ENCODE data around the gene ARMC12. TPM values are rescaled to one million over a fixed set of nuclear protein-coding genes. Genes with fewer than 3 reads are reported as not detected.

The ARMC12 gene
- total and polyA plus RNA-seq, 10 of the 15 experiments (the other 5 are each of a cell fraction or from before 2014, with no cell fraction given), result 0.10 to 1.6 (median 0.62) TPM

- TF ChIP-seq HSF1 (IDR thresholded peaks at IDR 0.05; ENCODE audit: low read depth, low read length) (no peak), STAT1 (conservative IDR thresholded peaks at IDR 0.05) (no peak), RCOR1 (conservative IDR thresholded peaks at IDR 0.05; ENCODE audit: low read depth, low read length) (no peak), HDAC2 (IDR thresholded peaks at IDR 0.05) (no peak), IKZF1 (conservative IDR thresholded peaks at IDR 0.05) (peak; percentile 82), E4F1 (IDR thresholded peaks at IDR 0.05; ENCODE audit: borderline replicate concordance, partially characterized antibody) (no peak), RB1 (IDR thresholded peaks at IDR 0.05; ENCODE audit: borderline replicate concordance) (peak; percentile 81; the same call in 1 of the 2 replicates), NFIC (IDR thresholded peaks at IDR 0.05; ENCODE audit: low read depth, low read length) (no peak), YBX1 (IDR thresholded peaks at IDR 0.05) (no peak), NFXL1 (IDR thresholded peaks at IDR 0.05; ENCODE audit: borderline replicate concordance) (no peak), BRCA1 (IDR thresholded peaks at IDR 0.05; ENCODE audit: low read depth, low read length) (no peak), NKRF (conservative IDR thresholded peaks at IDR 0.05) (peak; percentile 79), CEBPB (IDR thresholded peaks at IDR 0.05; ENCODE audit: borderline replicate concordance in 1 of 2, low read depth in 2 of 2, low read length in 2 of 2) (no peak), PAX8 (IDR thresholded peaks at IDR 0.05) (no peak), RELA (IDR thresholded peaks at IDR 0.05; ENCODE audit: borderline replicate concordance, partially characterized antibody) (no peak), SUZ12 (IDR thresholded peaks at IDR 0.05; ENCODE audit: unreplicated experiment) (no peak), MYB (IDR thresholded peaks at IDR 0.05; ENCODE audit: borderline replicate concordance, low read depth, low read length) (0 out of 2 replicates have a peak, but pooled peaks have one; percentile 13), PRDM15 (CRISPR knock-in tag; IDR thresholded peaks at IDR 0.05) (no peak), TCF3 (IDR thresholded peaks at IDR 0.05; ENCODE audit: borderline replicate concordance, insufficient read depth, low read depth, low read length) (peak; percentile 67; the same call in 1 of the 2 replicates), SP1 (IDR thresholded peaks at IDR 0.05; ENCODE audit: low read depth, low read length) (peak; percentile 92)
Observed at GRCh38 chr6:35688605-35689322, 48.1 kb upstream of the ARMC12 start, which contains the start of gene FKBP5 (continued).

Data from GM12878 (cell line).